SK-N-SH (cell line): ENCODE data around the gene ATP1A4. TPM values are rescaled to one million over a fixed set of nuclear protein-coding genes. Genes with fewer than 3 reads are reported as not detected.

Experiments used
- polyA plus RNA-seq, 3 experiments: library from polyadenylated mRNA; depleted of rRNA; stranded (reverse); fragments of >200 nt; gene quantifications; 2 replicates each; pipeline ENCODE4 v1.2.3, GENCODE V29; 2012

Gene ATP1A4
- polyA plus RNA-seq, 1 of the 3 experiments (the other 2 are of a cell fraction), result not detected

Other genes starting within 250 kb of the ATP1A4 start
- gene TAGLN2, start 226.1 kb upstream of the ATP1A4 start, polyA plus RNA-seq (2012; rRNA removed), result 625 and 646 TPM in 2 replicates
- 0.86 and 2.4 TPM in 2 replicates for gene IGSF9, start 206.0 kb upstream of the ATP1A4 start, polyA plus RNA-seq (2012; rRNA removed)
- 0.12 and 0.19 TPM in 2 replicates for gene SLAMF9, start 197.4 kb upstream of the ATP1A4 start, polyA plus RNA-seq (2012; rRNA removed)
- 4.0 and 5.1 TPM in 2 replicates for gene PIGM, start 119.6 kb upstream of the ATP1A4 start, polyA plus RNA-seq (2012; rRNA removed)
- 0.03 TPM in 1 of 2 replicates, not detected in the other for gene KCNJ10, start 81.4 kb upstream of the ATP1A4 start, polyA plus RNA-seq (2012; rRNA removed)
- gene KCNJ9, start 70.1 kb upstream of the ATP1A4 start, polyA plus RNA-seq (2012; rRNA removed), result 0.02 and 0.05 TPM in 2 replicates
- gene IGSF8, start 53.0 kb upstream of the ATP1A4 start, polyA plus RNA-seq (2012; rRNA removed), result 67.9 and 70.7 TPM in 2 replicates
- gene ATP1A2, start 35.8 kb upstream of the ATP1A4 start, polyA plus RNA-seq (2012; rRNA removed), result 0.07 and 0.10 TPM in 2 replicates
- gene CASQ1, start 39.0 kb downstream of the ATP1A4 start, polyA plus RNA-seq (2012; rRNA removed), result 0.08 and 0.18 TPM in 2 replicates
- 322 and 382 TPM in 2 replicates for gene PEA15, start 53.8 kb downstream of the ATP1A4 start, polyA plus RNA-seq (2012; rRNA removed)
- gene DCAF8, start 110.9 kb downstream of the ATP1A4 start, polyA plus RNA-seq (2012; rRNA removed), result 108 and 150 TPM in 2 replicates
- gene PEX19, start 133.5 kb downstream of the ATP1A4 start, polyA plus RNA-seq (2012; rRNA removed), result 31.4 and 52.1 TPM in 2 replicates
- gene COPA, start 191.6 kb downstream of the ATP1A4 start, polyA plus RNA-seq (2012; rRNA removed), result 91.4 and 122 TPM in 2 replicates
- gene NCSTN, start 191.8 kb downstream of the ATP1A4 start, polyA plus RNA-seq (2012; rRNA removed), result 165 and 226 TPM in 2 replicates
- 0.16 and 0.18 TPM in 2 replicates for gene NHLH1, start 215.5 kb downstream of the ATP1A4 start, polyA plus RNA-seq (2012; rRNA removed)
- 13.4 and 17.5 TPM in 2 replicates for gene VANGL2, start 249.0 kb downstream of the ATP1A4 start, polyA plus RNA-seq (2012; rRNA removed)